OCI-M2 (cell line): Measurements from ENCODE around the gene ARHGAP21.

Source experiments
- DNase-seq: peaks from one replicate; lab custom pipeline; 2025; ENCODE audit not compliant: unreplicated experiment; lab: John Stamatoyannopoulos, UW

ARHGAP21 gene

DNA sequence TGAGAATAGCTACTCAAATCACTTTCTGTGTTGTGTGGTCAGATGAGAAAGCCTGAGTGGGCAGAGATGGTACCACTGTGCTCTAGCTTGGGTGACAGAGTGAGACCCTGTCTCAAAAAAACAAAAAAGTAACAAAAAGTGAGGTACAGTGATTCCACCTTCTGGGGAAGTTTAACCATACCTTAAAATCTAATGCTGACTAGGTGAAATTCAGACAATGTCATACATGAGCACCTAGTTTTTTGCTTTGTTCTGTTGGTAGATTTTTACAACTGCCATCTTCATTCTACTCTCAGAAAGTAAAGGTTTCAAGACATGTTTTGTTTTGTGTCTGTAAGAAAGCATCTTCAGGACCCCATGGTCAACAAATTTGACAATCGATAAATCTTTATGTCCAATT, 144.2 kb downstream of the ARHGAP21 start:
- no peak for DNase-seq

DNA sequence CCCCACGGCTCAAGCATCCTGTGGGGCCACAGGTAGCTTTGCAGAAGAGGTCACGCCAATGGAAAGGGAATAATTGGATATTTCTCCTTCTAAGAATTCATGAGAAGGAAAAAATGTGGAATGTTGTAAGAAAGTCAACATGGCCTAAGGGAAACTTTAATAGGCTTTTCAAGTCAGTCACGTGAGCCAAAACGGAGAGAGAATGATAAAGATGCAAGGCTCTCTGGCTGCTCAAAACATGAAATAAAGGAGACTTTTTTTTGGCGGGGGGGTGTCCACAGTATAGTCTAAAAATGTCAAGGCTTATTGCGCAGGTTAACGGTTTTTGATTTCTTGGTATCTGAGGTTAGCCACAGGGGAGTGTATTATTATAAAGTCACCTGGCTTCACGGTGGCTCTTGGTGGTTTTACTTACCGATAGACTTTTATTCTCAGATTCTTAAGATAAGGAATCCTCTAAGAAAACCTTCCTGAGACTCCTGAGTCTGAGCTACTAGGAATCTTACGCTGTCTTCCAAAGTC, 148.1 kb downstream of the ARHGAP21 start:
- DNase-seq, result no peak

DNA sequence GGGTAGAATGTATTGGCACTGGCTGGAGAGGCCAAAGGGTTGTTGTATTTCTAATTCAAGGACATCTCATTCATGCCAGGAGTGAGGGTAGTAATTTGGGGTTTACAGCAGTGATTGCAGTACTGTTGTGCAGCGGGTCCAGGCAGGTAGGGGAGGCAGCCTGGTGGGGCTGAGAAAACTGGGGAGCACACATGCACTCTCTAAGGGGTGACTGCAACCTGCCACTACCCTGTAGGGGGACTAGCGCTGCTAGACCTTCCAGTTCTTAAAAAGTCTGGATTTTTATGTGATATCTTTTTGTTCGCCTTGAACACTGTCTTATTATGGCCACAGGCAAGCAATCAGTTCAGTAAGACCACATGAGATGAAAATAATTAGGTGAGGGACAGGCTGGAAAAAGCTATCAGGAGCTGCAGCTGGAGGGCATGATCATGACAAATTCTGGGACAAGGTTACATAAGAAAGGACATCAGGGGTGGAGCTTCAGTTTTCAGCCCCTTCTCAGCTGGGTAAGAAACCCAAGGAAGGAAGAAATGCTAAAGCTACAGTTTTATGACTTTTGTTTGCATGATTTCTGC, 149.0 kb downstream of the ARHGAP21 start:
- no peak for DNase-seq

DNA sequence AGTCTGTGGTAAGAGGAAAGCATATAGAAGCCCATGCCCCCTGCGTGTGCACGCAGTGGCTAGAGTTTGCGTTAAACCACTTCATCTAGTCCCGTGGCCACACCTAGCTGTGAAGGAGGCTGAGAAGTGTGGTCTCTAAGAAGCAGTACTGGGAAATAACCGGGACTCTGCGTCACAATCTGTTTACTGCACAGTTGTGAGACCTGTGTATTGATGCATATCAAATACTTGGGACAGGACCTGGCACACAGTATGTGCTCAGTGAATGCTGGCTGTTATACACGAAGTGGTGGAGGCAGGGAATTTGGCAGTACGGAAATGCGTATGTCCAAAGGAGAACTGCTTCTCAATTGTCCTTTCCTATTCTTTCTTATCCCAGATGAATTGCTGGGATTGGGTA, 149.5 kb downstream of the ARHGAP21 start:
- DNase-seq, result no peak

DNA sequence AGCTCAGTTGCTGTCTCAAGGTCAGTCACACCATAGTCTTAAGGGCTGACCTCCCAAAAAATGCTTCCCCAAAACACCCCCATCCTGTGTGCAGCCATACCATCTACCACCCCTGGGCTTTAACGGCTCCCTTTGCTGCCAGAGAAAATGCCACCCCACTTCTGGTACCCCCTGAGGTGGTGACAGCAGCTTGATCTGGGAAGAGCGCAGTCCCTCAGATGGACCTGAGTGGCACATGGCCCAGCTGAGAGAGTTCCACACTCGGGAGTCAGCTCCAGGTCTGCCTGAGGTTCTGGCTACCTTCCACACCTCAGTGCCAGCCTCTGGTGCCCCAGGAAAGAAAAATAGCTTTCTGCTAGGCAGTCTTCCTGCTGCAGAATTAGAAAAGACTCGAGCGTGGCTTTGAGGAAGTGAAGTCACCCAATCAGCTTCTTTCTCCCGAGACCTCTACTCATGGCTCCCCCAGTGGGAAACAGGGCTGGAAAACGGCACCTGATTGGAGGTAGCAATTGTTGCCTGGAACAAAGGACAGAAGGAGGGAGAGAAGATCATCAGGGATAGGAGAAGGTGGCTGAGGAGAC, 151.7 kb downstream of the ARHGAP21 start:
- no peak for DNase-seq

DNA sequence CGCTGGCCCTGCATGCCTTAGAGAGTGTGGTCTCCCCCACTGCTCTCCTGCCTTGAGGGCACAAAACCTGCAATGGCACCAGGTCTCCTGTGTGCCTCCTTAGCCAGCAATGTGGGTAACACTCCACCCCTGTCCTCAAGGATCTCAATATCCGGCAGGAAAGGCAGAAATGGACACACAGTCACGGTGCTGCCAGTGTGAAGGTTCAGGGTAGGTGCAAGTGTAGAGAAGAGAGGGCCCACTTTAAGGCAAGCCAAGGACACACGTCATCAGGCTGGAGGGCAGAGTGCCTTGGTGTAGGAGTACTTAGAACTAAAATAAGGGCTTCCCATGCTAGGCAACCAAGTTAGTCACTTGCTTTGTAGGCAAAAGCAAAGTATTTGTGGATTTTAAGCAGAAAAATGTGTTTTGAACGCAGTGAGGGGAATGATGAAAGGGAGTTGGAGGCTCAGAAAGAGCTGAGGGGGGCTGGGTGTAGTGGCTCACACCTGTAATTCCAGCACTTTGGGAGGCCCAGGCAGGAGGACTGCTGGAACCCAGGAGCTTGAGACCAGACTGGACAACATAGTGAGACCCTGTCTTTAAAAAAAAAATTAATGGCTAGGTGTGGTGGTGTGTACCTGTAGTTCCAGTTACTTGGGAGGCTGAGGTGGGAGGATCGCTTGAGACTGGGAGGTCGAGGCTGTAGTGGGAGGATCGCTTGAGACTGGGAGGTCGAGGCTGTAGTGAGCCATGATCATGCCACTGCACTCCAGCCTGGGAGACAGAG, 152.8 kb downstream of the ARHGAP21 start:
- no peak for DNase-seq

DNA sequence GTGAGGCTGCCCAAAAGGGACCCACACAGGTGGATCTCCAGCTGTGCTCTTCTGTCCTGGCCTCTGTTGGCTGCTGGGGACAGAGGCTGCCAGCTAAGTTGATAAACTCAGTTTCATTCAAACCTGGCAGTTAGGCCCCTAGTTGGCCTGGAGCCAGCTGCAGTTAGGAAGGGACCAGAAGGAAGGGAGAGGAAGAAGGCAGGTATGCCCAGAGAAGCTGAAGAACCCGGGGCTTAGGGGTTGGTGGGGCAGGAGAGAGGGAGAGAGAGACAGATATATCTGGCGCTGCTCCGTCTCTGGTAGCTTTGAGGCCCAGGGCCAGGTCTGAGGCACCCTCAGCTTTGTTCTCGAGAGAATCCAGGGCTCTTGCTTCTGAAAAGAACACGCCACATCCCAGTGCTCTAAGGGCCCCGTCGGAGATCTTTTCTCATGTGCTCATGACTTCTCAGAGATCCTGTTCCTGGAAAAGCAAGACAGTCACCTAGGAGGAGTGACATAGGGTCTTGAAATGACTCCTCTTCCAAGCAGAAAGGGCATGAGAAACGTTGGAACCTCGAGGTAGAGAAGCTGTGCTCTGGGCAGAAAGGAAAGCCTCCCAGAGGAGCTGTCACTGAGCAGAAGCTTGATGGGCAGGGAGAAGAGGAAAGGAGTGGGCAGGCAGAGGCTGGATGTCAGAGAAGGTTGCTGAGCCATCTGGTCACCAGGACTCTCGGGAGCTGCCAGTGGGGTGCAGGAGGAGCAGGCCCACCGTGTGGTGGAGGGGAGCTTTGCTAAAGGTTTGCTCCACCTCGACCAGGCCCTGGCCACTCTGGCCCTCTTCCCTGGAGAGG, 153.6 kb downstream of the ARHGAP21 start:
- no peak for DNase-seq

DNA sequence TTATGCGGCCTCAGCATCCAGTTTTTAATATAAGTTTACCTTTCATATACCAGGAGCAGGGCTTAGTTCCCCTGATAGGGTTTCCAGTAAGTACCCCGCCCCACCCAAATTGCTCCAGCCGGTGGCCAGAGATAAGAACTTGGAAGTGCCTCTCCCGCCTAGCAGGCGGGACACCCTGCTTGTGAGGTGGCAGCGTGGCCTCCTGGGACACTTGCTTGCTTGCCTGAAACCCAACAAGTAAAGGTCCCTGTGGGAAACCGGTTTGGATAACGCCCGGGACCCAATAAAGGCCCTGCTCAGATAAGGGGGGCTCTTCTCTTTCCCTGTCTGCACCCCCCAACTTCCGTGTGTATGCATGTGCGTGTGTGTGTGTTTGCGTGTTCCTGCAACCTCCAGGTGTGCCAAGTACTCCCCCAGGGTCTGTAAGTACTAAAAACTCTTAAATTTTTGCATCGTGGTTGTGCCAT, 154.3 kb downstream of the ARHGAP21 start:
- no peak for DNase-seq

DNA sequence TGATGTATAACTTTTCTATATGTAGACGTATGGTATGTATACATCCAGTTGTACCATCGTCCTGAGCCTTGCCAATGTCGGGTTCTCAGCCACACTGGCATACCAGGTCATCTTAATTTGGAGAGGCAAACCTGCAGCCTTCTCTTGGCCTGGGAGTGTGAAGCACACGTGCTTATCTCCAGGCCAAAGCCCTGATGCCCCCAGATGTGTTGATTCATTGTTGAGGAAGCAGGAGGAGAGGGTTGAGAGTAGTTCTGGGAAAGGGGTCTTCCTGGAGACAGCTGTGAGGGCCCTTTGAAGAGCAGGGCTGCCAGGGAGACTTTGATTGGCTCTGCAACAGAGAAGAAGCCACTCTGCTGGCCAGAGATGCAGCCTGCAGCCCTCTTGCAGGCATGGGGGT, 155.6 kb downstream of the ARHGAP21 start:
- DNase-seq, result no peak

DNA sequence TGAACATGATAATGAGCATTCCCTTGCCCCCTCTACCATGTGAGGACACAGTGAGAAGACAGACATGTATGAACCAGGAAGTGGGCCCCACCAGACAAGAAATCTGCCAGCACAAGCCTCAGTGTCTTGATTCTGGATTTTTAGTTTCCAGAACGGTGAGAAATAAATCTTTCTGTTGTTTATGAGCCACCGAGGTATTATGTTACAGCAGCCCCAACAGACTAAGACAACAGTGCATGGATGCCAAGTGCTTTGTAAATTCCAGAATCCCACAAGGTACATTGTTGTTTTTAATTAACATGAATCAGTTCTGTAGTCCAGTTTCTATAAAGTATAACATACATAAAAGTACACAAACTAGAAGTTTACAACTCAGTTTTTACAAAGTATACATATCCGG, 162.2 kb downstream of the ARHGAP21 start:
- DNase-seq, result no peak

DNA sequence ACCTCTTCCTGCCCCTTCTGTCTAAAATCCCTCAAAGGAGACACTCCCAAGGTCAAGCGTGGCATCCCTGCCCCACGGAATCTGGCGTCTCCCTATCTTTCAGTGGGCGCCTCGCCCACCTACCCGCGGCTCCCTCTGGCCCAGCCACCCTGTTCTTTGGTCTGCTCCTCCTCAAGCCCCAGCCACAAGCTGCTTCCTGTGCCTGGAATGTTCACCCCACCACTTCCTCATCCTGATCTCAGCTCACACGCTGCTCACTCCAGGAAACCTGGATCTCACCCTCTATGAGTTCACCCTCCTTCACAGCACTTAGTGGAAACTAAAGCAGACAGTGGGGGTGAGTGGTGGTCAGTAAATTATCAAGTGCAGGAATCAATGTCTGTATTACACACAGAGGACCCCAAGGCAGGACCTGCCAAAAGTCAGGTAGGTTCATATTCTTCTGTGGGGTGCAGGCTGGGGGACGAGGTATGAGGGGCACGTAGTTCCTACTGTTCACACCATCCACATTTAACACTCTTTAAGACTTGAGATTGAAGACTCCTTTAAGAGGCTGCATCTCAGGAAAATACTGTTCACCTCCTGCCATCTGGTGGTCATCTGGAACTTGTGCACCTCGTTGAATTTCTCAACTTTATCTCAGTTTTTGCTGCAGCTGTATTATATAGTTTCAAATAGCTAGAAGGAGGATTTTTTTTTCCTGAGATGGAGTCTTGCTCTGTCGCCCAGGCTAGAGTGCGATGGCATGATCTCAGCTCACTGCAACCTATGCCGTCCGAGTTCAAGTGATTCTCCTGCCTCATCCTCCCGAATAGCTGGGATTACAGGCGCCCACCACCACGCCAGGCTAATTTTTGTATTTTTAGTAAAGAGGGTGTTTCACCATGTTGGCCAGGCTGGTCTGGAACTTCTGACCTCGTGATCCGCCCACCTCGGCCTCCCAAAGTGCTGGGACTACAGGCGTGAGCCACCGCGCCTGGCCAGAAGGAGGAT, 166.6 kb downstream of the ARHGAP21 start:
- peak; percentile 1 for DNase-seq

DNA sequence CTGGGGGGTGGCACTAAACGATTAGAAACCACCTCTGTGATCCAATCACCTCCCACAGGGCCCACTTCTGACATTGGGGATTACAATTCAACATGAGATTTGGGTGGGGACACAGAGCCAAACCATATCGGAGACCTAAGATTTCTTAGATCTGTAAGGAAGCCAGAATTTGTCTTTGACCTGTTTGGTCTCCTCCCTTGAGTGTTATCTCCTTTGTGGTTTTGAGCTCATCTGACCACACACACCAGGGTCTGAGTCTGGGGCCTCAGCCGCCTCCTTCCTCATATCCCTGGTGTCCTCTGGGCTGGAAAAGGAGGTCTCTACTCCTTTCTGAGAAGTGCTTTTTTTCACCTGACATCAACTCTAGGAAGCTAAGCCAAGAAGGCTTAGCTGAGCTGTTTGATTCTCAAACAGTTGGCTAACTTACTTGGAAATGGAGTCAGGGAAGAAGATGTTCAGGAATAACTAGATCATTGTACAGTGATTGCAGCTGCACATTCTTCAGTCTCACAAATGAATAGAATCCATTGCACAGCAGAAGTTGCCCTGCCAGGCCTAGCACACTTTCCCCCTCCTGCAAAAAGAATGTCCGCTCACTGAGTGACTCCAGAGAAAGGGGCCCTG, 167.4 kb downstream of the ARHGAP21 start:
- no peak for DNase-seq

DNA sequence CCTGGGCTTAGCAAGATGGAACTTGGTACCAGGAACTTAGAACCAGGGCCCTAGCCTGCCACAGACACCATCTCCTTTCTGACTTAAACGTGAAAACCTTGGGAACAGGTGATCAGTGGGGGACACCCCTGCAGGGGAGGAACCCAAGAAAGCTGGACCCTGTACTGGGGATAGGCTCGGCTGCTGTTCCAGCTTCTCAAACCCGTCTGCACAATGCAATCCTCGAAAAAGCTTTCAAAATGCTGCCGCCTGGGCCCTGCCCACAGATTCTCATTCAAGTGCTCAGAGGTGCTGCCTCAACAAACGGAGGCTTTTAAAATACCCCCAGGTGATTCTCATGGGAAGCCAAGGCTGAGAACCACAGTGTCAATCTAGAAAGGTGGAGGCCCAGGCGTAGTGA, 169.7 kb downstream of the ARHGAP21 start:
- DNase-seq, result no peak

DNA sequence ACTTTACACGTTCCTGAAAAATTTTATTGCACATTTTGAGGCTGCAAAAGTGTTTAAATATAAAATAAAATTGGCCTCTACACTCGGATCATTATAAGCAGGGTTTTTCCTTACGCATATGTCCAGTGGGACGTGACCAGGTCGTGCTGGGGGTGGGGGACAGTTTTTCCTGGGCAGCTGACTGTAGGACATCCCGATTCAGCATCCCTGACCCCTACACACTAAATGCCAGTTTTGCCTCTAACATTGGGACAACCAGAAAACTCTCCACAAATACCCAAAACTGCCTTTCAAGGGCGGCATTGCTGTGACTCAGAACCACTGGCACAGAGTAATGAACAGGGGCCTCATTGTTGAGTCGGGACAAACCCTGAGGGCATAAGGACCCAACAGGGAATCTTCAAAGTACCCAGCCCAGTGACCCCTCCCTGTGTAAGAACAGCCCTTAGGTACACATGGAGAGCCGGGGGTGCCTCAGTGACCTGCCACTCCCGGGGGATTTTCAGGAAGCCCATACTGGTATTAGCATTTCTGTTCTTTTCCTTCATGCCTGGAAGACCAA, 170.6 kb downstream of the ARHGAP21 start:
- DNase-seq, result no peak

DNA sequence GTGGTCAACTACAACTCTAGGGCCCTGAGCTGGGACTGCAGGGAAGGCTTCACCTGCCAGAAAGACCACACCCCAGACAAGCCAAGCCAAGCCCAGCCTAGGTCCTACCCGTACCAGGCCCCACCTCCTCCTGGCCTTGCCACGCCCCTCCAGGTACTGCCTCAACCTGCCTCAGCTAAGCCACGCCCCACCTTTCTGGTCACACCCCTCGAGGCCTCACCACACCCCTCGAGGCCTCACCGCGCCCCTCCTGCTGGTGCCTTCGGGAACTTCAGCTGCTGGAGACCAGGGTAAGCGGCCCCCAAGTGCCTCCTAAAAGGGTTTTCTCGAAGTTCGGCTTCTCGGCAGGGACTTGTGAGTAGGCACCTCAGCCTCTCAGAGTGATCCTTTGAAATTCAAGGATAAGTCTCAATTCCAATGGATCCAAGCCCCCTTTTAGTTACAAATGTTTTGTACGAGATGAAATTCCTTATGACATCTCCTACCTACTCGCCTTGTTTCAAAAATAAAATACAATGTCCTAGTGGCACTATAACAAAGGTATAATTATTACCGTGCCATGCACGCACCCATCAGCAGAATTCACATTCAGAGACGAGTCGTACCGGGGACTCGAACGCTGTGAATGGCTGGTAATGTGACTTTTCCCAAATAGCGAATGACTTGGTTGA, 171.2 kb downstream of the ARHGAP21 start:
- no peak for DNase-seq

DNA sequence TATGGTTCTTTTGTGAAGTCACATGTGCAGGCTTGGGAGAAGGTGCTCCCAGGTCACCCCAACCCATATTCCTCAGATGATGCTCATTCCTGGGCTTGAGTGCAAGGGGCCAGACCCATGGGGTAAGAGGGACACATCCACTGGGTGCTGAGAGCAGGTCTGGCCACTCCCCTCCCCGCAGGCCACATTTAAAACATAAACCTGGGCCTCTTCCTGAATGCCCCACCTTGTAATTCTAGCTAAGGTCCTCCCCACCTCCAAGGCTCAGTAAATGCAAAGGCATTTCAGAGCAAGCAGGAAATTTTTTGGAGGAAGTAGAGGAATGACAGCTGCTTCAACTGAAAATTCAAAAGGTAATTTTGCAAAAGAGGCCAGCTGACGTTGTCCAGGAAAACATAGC, 172.5 kb downstream of the ARHGAP21 start:
- no peak for DNase-seq

DNA sequence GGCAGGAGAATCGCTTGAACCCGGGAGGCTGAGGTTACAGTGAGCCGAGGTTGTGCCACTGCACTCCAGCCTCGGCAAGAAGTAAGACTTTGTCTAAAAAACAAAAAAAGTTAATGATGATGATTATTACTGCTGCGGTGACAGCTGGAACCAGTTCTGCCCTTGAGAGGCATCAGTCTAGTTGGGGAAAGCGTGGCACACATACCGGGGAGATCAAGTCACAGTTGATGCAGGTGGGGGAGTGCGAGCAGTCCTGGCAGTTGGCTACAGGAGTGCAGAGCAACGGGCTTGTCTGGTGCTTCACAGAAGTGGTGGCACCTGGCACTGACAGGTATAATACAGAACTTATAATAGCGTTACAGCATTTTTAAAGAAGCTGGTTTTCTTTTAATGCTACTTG, 173.0 kb downstream of the ARHGAP21 start:
- DNase-seq, result no peak

DNA sequence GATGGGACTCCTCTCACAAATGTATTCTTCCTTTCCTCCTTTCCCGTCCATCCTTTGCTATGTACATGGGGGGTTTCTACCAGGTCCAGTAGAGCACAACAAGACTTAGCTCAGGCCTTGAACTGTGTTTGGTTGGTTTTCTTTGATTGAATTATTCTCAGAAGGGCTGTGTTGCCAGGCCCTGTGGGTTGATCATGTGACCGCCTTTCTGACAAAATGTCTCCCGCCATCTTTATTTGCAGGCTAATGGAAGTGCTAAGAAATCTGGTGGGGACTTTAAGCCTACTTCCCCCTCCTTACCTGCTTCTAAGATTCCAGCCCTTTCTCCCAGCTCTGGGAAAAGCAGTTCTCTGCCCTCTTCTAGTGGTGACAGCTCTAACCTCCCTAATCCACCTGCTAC, 178.1 kb downstream of the ARHGAP21 start:
- DNase-seq, result no peak

DNA sequence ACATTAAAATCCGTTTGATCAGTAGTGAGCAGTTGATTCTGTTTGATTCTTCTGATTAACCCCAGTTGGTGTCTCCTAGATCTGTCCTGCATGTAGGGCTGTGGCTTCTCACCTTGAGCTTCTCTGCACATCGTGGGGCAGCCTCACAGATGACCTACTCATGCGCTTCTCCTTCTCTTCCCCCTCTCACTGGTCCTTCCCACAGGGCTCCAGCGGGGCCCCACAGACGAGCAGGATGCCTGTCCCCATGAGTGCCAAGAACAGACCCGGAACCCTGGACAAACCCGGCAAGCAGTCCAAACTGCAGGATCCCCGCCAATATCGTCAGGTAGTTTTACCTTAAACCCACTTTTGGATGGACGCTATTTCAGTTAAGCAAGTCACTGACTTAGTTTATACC, 178.9 kb downstream of the ARHGAP21 start:
- no peak for DNase-seq
